T-helper 1 cell (primary cell): ENCODE results near the gene COL25A1.
"Not testable (repeated sequence)": the region's sequence is repeated elsewhere in the genome, so short reads cannot be mapped to it uniquely, and the experiment has no call there.

Experiments used
- DNase-seq, 5 donors: peaks; one replicate each; pipeline ENCODE4 v3.0.0-alpha.2; 2012 to 2020

COL25A1 gene

GRCh38 chr4:108943976-108944591 is 358.4 kb downstream of the COL25A1 start:
- no peak for DNase-seq

DNA sequence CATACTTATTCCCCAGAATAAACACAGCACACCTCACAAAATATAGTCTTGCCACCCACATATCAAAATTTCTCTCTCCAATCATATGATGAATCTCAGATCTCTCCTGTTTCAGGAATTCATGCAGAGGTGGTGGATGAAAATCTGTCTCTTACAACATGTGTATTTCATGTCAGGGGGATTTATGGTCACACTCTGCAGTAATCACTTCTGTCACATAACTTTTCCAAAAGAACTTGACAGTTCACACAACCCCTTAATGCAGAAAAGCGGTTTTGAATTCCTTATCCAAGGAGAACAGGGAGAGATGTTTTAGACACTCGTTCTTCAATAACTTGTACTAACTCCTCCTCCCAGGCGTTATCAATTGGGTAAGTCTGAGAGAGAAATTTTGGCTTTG is 359.1 kb downstream of the COL25A1 start:
- no peak for DNase-seq

DNA sequence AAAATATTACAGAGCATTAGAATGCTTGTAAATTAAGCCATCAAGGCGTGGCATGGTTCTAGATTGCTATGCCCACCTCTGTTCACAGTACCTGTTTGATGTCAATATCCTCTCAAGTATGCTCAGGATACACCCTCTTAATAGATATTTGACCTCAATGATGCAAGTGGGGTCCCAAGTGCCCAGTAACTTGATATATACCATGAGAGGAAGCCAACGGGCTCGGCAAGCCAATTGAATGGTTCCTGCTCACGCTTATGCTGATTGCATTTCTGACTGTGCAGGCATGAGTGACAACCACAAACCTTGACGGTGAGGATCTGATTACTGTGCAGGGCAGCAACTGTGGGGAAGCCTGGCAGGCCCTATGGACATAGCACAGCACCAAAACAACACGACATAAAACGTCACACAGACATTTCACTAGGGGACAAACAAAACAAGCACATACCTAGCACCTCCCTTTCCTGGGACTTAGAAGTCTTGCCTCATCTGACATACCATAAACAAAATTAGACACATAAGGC is 360.5 kb downstream of the COL25A1 start:
- DNase-seq, result no peak

- no peak for DNase-seq
These were observed 361.8 kb downstream of the COL25A1 start for GRCh38 chr4:108940634-108941033.

- DNase-seq, result no peak
These were observed 362.3 kb downstream of the COL25A1 start for GRCh38 chr4:108940149-108940548.

- no peak for DNase-seq
These were observed 365.4 kb downstream of the COL25A1 start for GRCh38 chr4:108937066-108937465.

- DNase-seq, result not testable (repeated sequence)
These were observed 368.5 kb downstream of the COL25A1 start for GRCh38 chr4:108933925-108934324.

- no peak for DNase-seq
These were observed 369.4 kb downstream of the COL25A1 start for GRCh38 chr4:108933046-108933445.

GRCh38 chr4:108931926-108932325 is 370.5 kb downstream of the COL25A1 start:
- DNase-seq, result no peak

- DNase-seq, result no peak
These were observed 372.3 kb downstream of the COL25A1 start for GRCh38 chr4:108930186-108930585.

GRCh38 chr4:108926781-108927180 is 375.7 kb downstream of the COL25A1 start:
- no peak for DNase-seq

GRCh38 chr4:108926061-108926460 is 376.4 kb downstream of the COL25A1 start:
- DNase-seq, result no peak

- DNase-seq, result no peak
These were observed 380.3 kb downstream of the COL25A1 start for GRCh38 chr4:108922191-108922590.

- DNase-seq, result no peak
These were observed 381.9 kb downstream of the COL25A1 start for GRCh38 chr4:108920395-108921087.

- no peak for DNase-seq
These were observed 383.1 kb downstream of the COL25A1 start for GRCh38 chr4:108919226-108919893.

- no peak for DNase-seq
These were observed 385.2 kb downstream of the COL25A1 start for GRCh38 chr4:108917255-108917654.

GRCh38 chr4:108916638-108917037 is 385.8 kb downstream of the COL25A1 start:
- DNase-seq, result no peak

DNA sequence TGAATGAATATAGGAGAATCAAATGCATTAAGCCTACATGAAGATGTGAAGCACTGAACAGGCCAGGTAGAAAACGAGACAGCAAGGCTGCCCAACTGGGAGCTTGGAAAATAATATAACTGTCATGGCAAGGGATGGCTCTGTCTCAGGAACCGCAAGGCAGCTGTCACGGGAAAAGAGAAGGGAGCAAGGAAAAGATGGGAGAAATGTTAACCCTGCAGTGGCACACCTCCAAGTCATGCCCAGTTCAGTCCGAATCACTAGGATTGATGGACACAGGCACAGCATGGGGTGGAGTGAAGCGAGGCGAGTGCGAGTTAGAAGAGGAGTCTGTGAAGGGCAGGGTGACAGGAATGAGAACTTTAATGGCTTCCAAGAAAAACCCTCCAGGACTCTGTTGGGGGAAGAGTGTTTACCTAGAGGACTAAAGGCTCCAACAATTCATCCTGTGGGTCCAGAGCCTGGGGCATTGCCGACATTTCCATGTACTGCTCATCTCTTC is 395.5 kb downstream of the COL25A1 start:
- DNase-seq, result no peak

DNA sequence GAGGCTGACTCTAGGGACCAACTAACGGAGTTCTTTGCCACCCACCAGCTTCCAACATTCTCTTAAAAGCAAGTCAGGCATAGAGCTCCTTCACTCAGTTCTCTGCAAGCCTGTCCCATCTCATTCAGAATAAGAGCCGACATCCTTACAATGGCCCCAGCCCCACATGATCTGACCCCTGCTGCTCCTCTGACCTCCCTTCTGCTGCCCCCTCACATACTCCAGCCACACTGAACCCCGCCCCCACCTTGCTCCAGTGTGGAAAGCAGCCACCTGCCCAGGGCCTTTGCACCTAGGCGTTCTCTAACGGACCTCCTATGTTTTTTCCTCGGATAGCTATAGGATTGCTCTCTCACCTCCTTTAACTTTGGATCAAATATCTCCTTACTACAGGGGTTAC is 396.5 kb downstream of the COL25A1 start:
- DNase-seq, result no peak

DNA sequence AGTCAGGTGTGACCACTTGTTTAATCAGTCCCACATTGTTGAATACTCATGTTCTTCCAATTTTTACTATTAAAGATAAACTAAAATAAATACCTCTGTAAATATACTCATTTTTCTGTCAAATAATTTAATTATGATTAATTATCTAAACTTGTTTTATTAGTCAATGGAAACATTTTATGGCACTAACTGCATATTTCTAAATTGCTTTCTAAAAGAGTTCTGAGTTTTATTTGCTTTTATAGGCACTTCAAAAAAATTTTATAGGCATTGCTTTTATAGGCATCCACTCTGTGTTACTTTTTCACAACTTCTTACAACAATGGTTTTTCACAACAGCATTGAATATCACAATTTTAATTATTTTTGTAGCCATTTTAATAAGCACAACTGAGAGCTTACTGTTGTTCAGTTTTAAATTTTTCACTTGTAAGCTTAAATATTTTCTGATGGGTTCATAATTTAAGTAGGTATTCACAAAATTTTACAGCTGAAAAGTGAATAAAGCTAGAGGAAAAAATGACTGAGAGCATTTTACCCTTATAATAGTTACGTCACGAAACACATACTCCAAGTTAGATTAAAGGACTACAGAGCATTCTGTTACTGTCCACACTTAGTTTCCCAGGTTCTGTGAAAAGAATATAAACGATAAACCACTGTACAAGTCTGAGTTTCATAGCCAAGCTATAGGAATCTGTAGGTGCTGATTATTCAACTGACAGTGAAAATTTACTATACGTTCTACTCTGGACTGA is 398.8 kb downstream of the COL25A1 start:
- no peak for DNase-seq

GRCh38 chr4:108902769-108903168 is 399.7 kb downstream of the COL25A1 start:
- no peak for DNase-seq

DNA sequence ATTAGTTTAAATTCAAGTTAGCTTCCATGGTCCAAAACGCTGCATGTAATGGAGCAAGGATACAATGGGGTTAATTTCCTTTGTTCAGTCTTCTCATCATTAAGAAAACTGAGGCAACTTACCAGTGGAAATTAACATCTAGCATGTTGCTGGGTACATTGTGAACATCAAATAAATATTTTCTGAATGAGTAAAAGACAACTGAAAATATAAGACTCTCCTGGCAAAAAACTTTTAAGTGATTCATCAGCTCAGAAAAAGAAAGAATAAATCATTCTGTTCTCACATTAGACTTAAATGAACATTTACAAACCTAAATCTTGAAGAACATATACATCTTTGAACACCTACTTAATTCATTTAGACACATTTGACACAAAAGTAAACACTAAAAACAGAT is 401.2 kb downstream of the COL25A1 start:
- DNase-seq, result no peak

DNA sequence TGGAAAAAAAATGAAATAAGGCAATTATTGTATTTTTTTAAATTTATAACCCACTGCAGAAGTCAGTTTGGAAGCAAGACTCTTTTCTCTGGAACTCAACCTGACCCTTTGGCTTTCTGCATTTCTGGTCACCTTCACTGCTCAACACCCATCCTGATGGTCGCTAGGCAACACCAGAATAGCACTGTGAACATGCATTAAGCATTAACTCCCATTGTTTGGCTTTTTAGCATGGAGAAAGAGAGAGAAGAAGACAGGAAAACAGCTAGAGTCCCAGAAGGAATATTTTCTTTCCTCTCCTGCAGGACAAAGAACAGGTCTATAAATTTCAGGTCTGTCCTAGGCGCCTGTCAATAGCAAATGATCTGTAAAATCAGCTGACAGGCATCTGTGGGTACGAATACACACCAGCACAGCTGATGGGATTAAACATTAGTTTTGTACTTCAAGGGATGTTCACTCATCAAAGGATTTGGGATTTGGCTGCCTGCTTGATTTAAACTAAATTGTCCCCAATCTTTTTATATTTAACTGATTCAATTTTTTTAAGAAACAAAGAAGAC is 402.4 kb downstream of the COL25A1 start:
- DNase-seq, result no peak
